Hepatocyte (in vitro differentiated cells): Measurements from ENCODE around the gene HOXB1.

Source experiments
- CTCF ChIP-seq: fragments of 200-600 bp; sonication (generic); IDR thresholded peaks from 2 replicates; pipeline ENCODE4 v1.5.1; 2016; ENCODE audit warnings: antibody characterized with exemption, mild to moderate bottlenecking; ENCODE audit not compliant: poor library complexity
- EZH2 ChIP-seq: fragments of 200-600 bp; sonication (generic); IDR thresholded peaks from 2 replicates; pipeline ENCODE4 v1.6.1; 2016; ENCODE audit warnings: antibody characterized with exemption, mild to moderate bottlenecking, borderline replicate concordance
- EZH2phosphoT487 ChIP-seq: fragments of 200-600 bp; sonication (generic); IDR thresholded peaks from one replicate; pipeline ENCODE4 v1.6.1; 2018; ENCODE audit warnings: antibody characterized with exemption, mild to moderate bottlenecking, low read depth, moderate library complexity; ENCODE audit not compliant: unreplicated experiment, severe bottlenecking

GRCh38 chr17:48578616-48579470, 48.0 kb upstream of the HOXB1 start:
- TF ChIP-seq CTCF (no peak), EZH2 (peak; percentile 69), EZH2phosphoT487 (peak; percentile 61)
